ENCODE results near the gene CPA4.

- TF ChIP-seq POLR2A (IDR thresholded peaks at IDR 0.05): no peak
- TF ChIP-seq, protein P1, sequence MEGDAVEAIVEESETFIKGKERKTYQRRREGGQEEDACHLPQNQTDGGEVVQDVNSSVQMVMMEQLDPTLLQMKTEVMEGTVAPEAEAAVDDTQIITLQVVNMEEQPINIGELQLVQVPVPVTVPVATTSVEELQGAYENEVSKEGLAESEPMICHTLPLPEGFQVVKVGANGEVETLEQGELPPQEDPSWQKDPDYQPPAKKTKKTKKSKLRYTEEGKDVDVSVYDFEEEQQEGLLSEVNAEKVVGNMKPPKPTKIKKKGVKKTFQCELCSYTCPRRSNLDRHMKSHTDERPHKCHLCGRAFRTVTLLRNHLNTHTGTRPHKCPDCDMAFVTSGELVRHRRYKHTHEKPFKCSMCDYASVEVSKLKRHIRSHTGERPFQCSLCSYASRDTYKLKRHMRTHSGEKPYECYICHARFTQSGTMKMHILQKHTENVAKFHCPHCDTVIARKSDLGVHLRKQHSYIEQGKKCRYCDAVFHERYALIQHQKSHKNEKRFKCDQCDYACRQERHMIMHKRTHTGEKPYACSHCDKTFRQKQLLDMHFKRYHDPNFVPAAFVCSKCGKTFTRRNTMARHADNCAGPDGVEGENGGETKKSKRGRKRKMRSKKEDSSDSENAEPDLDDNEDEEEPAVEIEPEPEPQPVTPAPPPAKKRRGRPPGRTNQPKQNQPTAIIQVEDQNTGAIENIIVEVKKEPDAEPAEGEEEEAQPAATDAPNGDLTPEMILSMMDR (IDR thresholded peaks at IDR 0.05): no peak
These were observed 74.3 kb downstream of the CPA4 start for GRCh38 chr7:130367088-130367755.

Data from Peyer's patch (tissue), 4 donors.